K562 (cell line): ENCODE data around the gene SLC16A1. TPM values are rescaled to one million over a fixed set of nuclear protein-coding genes. Genes with fewer than 3 reads are reported as not detected.
A peak's percentile ranks its signal among the peaks of the same experiment; 100 is the strongest.

Source experiments
- ELF1 ChIP-seq: fragments of 200-800 bp; sonication (Bioruptor generic); IDR thresholded peaks from 2 replicates; pipeline ENCODE4 v1.6.1; 2016; ENCODE audit warnings: missing genetic modification characterization, missing compliant biosample characterization
- FOXA1 ChIP-seq: fragments of 450-650 bp; IDR thresholded peaks from 2 replicates; pipeline ENCODE4 v1.6.1; 2016; ENCODE audit warnings: mild to moderate bottlenecking, borderline replicate concordance
- GTF2F1 ChIP-seq: IDR thresholded peaks from 2 replicates; pipeline ENCODE4 v1.6.1; 2011; ENCODE audit warnings: low read depth, low read length, improper control_type of control experiment
- SAFB2 ChIP-seq: fragments of 200-400 bp; formaldehyde crosslinking; IDR thresholded peaks from 2 replicates; pipeline ENCODE4 v1.6.1; 2018; ENCODE audit warnings: borderline replicate concordance, low read length, low read depth, moderate library complexity; ENCODE audit not compliant: severe bottlenecking
- SIN3A ChIP-seq, 2 experiments: fragments of 150-350 bp in 1 of 2; IDR thresholded peaks; 2 replicates each; pipeline ENCODE4 v1.6.1; 2011 to 2016; ENCODE audit warnings: borderline replicate concordance in 2 of 2, low read depth in 2 of 2, low read length in 2 of 2, mild to moderate bottlenecking in 2 of 2, moderate library complexity in 2 of 2; ENCODE audit not compliant: control insufficient read depth in 1 of 2
- ZNF217 ChIP-seq: sonication (generic); formaldehyde crosslinking; IDR thresholded peaks from 2 replicates; pipeline ENCODE4 v1.8.0; 2022; ENCODE audit warnings: mild to moderate bottlenecking, missing genetic modification reagents
- ZNF282 ChIP-seq: sonication (generic); formaldehyde crosslinking; IDR thresholded peaks from 2 replicates; pipeline ENCODE4 v1.8.1; 2023; ENCODE audit warnings: missing genetic modification reagents
- polyA plus RNA-seq, 8 experiments: library from polyadenylated mRNA; depleted of rRNA in 4 of 8; stranded (reverse) in 5 of 8; unstranded in 3 of 8; fragments of >200 nt; fragmentation: Nextera tagmentation in 2 of 8; fragmentation: Illumina TruSeq in 1 of 8; extraction: Ambion mirVana in 2 of 8; extraction: Trizol in 1 of 8; gene quantifications; 2 replicates each; pipeline versions ENCODE4 v1.2.1 to v1.2.3, GENCODE V29; 2011 to 2014; ENCODE audit warnings: inconsistent platforms in 1 of 8, missing spikeins in 1 of 8
- total RNA-seq, 7 experiments: library from RNA; depleted of rRNA in 6 of 7; stranded (reverse); fragments of >200 nt in 6 of 7; fragmentation: Illumina TruSeq in 2 of 7; extraction: Trizol in 2 of 7; gene quantifications; 2 replicates each; pipeline versions ENCODE4 v1.2.1 to v1.2.3, GENCODE V29; 2011 to 2021; ENCODE audit warnings: low replicate concordance in 1 of 7
- TF ChIP-seq, protein P1 (sequence below): sonication (generic); formaldehyde crosslinking; IDR thresholded peaks from 2 replicates; pipeline ENCODE4 v1.8.0; 2022; ENCODE audit warnings: missing genetic modification reagents, mild to moderate bottlenecking, borderline replicate concordance
- TF ChIP-seq, protein P2 (sequence below): sonication (generic); formaldehyde crosslinking; IDR thresholded peaks from 2 replicates; pipeline ENCODE4 v1.8.0; 2022; ENCODE audit warnings: mild to moderate bottlenecking, missing genetic modification reagents
- TF ChIP-seq, protein P3 (sequence below): fragments of 250-450 bp; sonication (Bioruptor Pico); IDR thresholded peaks from 2 replicates; pipeline ENCODE4 v1.5.1; 2021; ENCODE audit warnings: mild to moderate bottlenecking
- TF ChIP-seq, protein P4 (sequence below): fragments of 450-650 bp; IDR thresholded peaks from 2 replicates; pipeline ENCODE4 v1.6.1; 2016
- TF ChIP-seq, protein P5 (sequence below): fragments of 450-650 bp; IDR thresholded peaks from 2 replicates; pipeline ENCODE4 v1.7.0; 2016; ENCODE audit warnings: borderline replicate concordance
- TF ChIP-seq, protein P6 (sequence below): fragments of 450-650 bp; IDR thresholded peaks from one replicate; pipeline ENCODE4 v1.6.1; 2018; ENCODE audit warnings: mild to moderate bottlenecking, moderate library complexity; ENCODE audit not compliant: partially characterized antibody

The SLC16A1 gene
- total and polyA plus RNA-seq, 9 of the 15 experiments (the other 6 are each of a cell fraction or from before 2014, with no cell fraction given) = 73.1 to 244 (median 117) TPM

DNA sequence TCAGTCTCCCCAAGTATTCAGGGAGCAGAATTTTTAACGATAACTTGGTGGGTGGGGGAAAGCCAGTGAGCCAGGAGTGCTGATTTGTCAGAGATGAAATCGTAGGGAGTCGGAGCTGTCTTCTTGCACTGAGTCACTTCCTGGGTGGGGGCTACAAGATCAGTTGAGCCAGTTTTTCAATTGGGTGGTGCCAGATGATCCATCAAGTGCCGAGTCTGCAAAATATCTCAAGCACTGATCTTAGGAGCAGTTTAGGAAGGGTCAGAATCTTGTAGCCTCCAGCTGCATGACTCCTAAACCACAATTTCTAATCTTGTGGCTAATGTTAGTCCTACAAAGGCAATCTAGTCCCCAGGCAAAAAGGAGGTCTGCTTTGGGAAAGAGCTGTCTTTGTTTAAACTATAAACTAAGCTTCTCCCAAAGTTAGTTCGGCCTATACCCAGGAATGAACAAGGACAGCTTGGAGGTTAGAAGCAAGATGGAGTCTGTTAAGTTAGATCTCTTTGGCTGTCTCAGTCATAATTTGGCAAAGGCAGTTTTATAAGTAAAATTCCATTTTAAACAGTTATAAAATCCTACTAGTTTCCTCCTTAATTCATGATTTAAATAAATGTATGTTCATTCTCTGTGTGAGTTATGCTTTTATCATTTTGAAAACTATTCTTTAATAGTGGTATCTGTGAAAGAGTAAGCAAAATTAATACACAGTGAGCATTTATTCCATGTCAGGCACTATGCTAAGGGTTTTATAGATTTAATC, 51.7 kb downstream of the SLC16A1 start (continued):
- TF ChIP-seq, protein P1, sequence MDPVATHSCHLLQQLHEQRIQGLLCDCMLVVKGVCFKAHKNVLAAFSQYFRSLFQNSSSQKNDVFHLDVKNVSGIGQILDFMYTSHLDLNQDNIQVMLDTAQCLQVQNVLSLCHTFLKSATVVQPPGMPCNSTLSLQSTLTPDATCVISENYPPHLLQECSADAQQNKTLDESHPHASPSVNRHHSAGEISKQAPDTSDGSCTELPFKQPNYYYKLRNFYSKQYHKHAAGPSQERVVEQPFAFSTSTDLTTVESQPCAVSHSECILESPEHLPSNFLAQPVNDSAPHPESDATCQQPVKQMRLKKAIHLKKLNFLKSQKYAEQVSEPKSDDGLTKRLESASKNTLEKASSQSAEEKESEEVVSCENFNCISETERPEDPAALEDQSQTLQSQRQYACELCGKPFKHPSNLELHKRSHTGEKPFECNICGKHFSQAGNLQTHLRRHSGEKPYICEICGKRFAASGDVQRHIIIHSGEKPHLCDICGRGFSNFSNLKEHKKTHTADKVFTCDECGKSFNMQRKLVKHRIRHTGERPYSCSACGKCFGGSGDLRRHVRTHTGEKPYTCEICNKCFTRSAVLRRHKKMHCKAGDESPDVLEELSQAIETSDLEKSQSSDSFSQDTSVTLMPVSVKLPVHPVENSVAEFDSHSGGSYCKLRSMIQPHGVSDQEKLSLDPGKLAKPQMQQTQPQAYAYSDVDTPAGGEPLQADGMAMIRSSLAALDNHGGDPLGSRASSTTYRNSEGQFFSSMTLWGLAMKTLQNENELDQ = no peak
- no peak for TF ChIP-seq GTF2F1
- TF ChIP-seq, protein P2, sequence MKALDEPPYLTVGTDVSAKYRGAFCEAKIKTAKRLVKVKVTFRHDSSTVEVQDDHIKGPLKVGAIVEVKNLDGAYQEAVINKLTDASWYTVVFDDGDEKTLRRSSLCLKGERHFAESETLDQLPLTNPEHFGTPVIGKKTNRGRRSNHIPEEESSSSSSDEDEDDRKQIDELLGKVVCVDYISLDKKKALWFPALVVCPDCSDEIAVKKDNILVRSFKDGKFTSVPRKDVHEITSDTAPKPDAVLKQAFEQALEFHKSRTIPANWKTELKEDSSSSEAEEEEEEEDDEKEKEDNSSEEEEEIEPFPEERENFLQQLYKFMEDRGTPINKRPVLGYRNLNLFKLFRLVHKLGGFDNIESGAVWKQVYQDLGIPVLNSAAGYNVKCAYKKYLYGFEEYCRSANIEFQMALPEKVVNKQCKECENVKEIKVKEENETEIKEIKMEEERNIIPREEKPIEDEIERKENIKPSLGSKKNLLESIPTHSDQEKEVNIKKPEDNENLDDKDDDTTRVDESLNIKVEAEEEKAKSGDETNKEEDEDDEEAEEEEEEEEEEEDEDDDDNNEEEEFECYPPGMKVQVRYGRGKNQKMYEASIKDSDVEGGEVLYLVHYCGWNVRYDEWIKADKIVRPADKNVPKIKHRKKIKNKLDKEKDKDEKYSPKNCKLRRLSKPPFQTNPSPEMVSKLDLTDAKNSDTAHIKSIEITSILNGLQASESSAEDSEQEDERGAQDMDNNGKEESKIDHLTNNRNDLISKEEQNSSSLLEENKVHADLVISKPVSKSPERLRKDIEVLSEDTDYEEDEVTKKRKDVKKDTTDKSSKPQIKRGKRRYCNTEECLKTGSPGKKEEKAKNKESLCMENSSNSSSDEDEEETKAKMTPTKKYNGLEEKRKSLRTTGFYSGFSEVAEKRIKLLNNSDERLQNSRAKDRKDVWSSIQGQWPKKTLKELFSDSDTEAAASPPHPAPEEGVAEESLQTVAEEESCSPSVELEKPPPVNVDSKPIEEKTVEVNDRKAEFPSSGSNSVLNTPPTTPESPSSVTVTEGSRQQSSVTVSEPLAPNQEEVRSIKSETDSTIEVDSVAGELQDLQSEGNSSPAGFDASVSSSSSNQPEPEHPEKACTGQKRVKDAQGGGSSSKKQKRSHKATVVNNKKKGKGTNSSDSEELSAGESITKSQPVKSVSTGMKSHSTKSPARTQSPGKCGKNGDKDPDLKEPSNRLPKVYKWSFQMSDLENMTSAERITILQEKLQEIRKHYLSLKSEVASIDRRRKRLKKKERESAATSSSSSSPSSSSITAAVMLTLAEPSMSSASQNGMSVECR (CRISPR knock-in tag) = no peak
- TF ChIP-seq, protein P3, sequence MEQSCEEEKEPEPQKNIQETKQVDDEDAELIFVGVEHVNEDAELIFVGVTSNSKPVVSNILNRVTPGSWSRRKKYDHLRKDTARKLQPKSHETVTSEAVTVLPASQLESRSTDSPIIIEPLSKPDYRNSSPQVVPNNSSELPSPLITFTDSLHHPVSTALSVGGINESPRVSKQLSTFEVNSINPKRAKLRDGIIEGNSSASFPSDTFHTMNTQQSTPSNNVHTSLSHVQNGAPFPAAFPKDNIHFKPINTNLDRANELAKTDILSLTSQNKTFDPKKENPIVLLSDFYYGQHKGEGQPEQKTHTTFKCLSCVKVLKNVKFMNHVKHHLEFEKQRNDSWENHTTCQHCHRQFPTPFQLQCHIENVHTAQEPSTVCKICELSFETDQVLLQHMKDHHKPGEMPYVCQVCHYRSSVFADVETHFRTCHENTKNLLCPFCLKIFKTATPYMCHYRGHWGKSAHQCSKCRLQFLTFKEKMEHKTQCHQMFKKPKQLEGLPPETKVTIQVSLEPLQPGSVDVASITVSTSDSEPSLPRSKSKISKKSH (CRISPR knock-in tag) = no peak
- no peak for TF ChIP-seq SAFB2
- TF ChIP-seq, protein P4, sequence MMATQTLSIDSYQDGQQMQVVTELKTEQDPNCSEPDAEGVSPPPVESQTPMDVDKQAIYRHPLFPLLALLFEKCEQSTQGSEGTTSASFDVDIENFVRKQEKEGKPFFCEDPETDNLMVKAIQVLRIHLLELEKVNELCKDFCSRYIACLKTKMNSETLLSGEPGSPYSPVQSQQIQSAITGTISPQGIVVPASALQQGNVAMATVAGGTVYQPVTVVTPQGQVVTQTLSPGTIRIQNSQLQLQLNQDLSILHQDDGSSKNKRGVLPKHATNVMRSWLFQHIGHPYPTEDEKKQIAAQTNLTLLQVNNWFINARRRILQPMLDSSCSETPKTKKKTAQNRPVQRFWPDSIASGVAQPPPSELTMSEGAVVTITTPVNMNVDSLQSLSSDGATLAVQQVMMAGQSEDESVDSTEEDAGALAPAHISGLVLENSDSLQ = peak; percentile 91
- no peak for TF ChIP-seq SIN3A (IDR thresholded peaks at IDR 0.05; ENCODE audit: borderline replicate concordance in 2 of 2, control insufficient read depth in 1 of 2, low read depth in 2 of 2, low read length in 2 of 2)
- TF ChIP-seq ELF1 (tag) = peak; percentile 57; the same call in 1 of the 2 replicates
- no peak for TF ChIP-seq ZNF217
- TF ChIP-seq ZNF282 (CRISPR knock-in tag) = no peak
- TF ChIP-seq, protein P5, sequence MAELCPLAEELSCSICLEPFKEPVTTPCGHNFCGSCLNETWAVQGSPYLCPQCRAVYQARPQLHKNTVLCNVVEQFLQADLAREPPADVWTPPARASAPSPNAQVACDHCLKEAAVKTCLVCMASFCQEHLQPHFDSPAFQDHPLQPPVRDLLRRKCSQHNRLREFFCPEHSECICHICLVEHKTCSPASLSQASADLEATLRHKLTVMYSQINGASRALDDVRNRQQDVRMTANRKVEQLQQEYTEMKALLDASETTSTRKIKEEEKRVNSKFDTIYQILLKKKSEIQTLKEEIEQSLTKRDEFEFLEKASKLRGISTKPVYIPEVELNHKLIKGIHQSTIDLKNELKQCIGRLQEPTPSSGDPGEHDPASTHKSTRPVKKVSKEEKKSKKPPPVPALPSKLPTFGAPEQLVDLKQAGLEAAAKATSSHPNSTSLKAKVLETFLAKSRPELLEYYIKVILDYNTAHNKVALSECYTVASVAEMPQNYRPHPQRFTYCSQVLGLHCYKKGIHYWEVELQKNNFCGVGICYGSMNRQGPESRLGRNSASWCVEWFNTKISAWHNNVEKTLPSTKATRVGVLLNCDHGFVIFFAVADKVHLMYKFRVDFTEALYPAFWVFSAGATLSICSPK = no peak
- no peak for TF ChIP-seq FOXA1
- TF ChIP-seq, protein P6, sequence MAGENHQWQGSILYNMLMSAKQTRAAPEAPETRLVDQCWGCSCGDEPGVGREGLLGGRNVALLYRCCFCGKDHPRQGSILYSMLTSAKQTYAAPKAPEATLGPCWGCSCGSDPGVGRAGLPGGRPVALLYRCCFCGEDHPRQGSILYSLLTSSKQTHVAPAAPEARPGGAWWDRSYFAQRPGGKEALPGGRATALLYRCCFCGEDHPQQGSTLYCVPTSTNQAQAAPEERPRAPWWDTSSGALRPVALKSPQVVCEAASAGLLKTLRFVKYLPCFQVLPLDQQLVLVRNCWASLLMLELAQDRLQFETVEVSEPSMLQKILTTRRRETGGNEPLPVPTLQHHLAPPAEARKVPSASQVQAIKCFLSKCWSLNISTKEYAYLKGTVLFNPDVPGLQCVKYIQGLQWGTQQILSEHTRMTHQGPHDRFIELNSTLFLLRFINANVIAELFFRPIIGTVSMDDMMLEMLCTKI = no peak
